ENCODE measurements around the gene USP40.

GRCh38 chr2:233464531-233465240 is 101.9 kb downstream of the USP40 start:
- TF ChIP-seq POLR2A (IDR thresholded peaks at IDR 0.05) (no peak), CTCF (IDR thresholded peaks at IDR 0.05) (no peak)
